HG03135 (cell line): ENCODE results near the gene ULBP3.
"Not testable (repeated sequence)": the region's sequence is repeated elsewhere in the genome, so short reads cannot be mapped to it uniquely, and the experiment has no call there.

ENCODE experiments used
- ATAC-seq: cut with Tn5 transposase; IDR thresholded peaks from one replicate; pipeline ENCODE4 v1.9.1; 2021; ENCODE audit warnings: mild to moderate bottlenecking, moderate library complexity; ENCODE audit not compliant: unreplicated experiment

Gene ULBP3

GRCh38 chr6:150043501-150044412 lies 25.2 kb downstream of the ULBP3 start:
- no peak for ATAC-seq

- ATAC-seq, result no peak
Measured at GRCh38 chr6:150043096-150043495, 25.8 kb downstream of the ULBP3 start.

- ATAC-seq, result no peak
Measured at GRCh38 chr6:150038202-150039062, 30.5 kb downstream of the ULBP3 start.

- ATAC-seq, result no peak
Measured at GRCh38 chr6:150037526-150038201, 31.3 kb downstream of the ULBP3 start.

- ATAC-seq, result no peak
Measured at GRCh38 chr6:150036081-150036480, 32.8 kb downstream of the ULBP3 start.

- ATAC-seq, result no peak
Measured at GRCh38 chr6:150033207-150033771, 35.6 kb downstream of the ULBP3 start.

- ATAC-seq, result no peak
Measured at GRCh38 chr6:150032598-150032997, 36.3 kb downstream of the ULBP3 start.

GRCh38 chr6:150030611-150031010 lies 38.3 kb downstream of the ULBP3 start:
- ATAC-seq, result no peak

GRCh38 chr6:150029749-150030148 lies 39.2 kb downstream of the ULBP3 start:
- no peak for ATAC-seq

GRCh38 chr6:150029276-150029675 lies 39.6 kb downstream of the ULBP3 start:
- no peak for ATAC-seq

GRCh38 chr6:150028799-150029198 lies 40.1 kb downstream of the ULBP3 start:
- no peak for ATAC-seq

GRCh38 chr6:150027806-150028565 lies 40.9 kb downstream of the ULBP3 start:
- ATAC-seq, result no peak

- ATAC-seq, result no peak
Measured at GRCh38 chr6:150026976-150027805, 41.7 kb downstream of the ULBP3 start.

GRCh38 chr6:150025201-150025917 lies 43.6 kb downstream of the ULBP3 start, which contains the start of gene RAET1L:
RAET1L (minus strand) TSS chr6:150025532; CDS start chr6:150025471, 61 bp downstream.
- no peak for ATAC-seq

GRCh38 chr6:150024646-150025155 lies 44.2 kb downstream of the ULBP3 start:
- no peak for ATAC-seq

GRCh38 chr6:150024021-150024420 lies 44.9 kb downstream of the ULBP3 start:
- ATAC-seq, result not testable (repeated sequence)

GRCh38 chr6:150021870-150022269 lies 47.1 kb downstream of the ULBP3 start:
- ATAC-seq, result not testable (repeated sequence)
